NK-92 (cell line): ENCODE data around the gene KCNQ1.

Source experiments
- DNase-seq: peaks from one replicate; lab custom pipeline; 2025; ENCODE audit not compliant: unreplicated experiment; lab: John Stamatoyannopoulos, UW

The KCNQ1 gene

DNA sequence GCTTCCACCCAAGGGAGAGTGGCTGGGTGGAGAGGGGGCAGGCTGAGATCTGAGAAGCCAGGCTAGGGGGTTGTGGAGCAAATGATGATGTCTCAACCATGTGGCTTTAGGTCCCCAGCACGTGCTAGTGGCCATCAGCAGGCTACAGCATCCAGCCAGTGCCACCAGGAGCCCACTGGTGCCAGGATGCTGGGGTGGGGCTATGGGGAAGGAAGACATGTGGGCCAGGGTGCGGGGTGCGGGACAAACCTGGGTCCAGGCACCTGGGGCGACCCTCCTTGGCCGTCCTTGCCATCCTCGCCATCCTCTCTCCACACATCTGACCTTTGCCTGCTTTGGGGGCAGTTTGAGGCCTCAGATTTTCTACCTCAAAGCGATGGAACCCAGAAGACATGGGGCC lies 104.3 kb downstream of the KCNQ1 start:
- DNase-seq, result no peak

DNA sequence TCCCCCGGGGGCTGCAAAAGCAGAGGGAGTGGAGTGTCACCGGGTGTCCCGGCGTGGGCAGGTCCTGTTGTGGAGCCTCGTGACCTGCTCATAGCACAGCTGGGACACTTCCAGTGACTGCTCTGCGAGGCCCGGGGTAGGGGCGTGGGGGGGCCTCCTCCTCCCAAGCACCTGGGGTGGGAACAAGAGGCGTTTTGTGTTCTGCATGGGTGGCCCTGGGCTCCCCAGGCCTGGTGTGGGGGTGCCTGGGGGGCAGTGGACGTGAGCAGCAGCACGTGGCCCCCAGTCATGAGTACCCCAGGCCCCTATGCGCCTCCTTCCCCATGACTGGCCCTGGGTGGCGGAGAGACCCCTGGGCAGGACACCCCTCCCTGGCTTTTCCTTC lies 104.7 kb downstream of the KCNQ1 start:
- no peak for DNase-seq

DNA sequence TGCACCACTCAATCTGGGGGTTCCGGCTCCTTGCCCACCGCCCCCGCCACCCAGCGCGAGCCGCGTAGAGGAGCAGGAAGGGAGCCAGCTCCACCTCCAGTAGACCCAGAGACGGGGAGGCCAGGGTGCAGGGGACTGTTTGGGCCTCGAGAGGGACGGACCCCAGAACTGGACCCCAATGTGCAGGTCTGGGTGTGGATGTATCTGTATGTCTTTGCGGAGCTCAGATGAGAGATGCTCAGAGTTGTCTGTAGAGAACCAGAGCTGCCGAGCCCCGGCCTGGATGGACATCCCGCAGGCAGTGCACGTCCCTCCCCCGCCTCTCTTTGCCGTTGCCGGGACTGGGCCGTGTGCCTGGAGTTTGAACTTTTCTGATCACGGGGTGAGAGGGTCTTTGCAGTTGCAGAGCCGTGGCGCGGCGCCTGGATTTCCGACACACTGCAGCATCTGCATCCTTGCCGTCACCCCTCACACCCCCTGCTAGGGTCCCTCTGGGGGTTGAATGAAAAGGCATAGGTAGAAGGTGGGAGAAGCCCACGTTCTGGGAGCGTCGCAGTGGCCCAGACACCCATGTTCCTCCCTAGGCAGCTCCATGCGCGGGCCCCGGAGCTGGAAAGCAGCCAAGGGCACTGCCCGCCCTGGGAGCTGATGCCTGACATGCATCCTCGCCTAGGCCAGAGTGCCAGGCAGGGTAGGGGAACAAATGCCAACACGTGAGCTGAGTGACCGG lies 105.2 kb downstream of the KCNQ1 start:
- no peak for DNase-seq

DNA sequence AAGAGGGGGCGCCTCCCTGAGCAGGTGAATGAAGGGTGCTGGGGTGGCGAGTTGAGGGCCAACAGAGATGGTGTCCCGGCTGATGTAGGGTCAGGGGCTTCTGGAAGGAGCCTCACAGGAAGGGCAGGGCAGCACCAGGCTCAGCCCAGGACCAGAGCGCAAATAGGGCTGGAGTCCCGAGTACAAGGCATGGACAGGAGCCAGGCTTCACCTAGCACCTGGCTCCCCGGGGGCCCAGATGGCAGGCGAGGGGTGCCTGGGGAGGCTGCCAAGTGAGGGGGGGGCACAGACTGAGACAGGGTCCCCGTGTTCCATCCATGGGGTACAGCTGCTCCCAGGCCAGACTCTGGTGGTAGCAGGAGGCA lies 105.8 kb downstream of the KCNQ1 start:
- DNase-seq, result no peak

DNA sequence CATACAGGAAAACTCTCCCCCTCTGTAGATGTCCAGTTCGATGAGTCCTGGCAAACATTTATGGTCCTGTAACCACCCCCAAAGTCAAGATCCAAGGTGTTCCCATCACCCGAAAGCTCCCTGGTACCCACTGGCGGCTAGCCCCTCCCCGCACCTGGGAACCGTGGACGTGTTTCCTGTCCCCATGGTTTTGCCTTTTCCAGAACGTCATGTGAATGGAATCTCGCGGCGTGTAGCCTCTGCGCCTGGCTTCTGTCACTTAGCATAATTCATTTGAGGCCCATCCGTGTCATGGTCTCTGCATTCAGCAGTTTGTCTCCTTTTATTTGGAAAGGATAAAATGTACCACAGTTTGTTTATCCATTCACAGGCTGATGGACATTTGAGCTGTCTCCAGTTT lies 106.3 kb downstream of the KCNQ1 start:
- no peak for DNase-seq

DNA sequence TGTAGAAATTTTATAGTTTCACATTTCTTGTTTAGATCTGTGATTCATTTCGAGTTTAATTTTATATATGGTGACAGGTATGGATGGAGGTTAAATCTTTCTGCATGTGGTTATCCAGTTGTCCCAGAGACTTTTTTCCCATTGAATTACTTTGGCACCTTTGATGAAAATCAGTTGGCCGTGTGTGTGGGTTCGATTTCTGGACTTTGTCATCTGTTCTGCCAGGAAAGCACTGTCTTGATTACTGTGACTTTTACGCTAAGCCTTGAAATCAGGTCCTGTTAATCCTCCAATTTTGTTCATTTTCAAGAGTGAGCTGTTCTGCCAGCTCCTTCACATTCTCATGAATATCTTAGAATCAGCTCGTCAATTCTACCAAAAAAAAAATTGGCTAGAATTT lies 107.4 kb downstream of the KCNQ1 start:
- no peak for DNase-seq

DNA sequence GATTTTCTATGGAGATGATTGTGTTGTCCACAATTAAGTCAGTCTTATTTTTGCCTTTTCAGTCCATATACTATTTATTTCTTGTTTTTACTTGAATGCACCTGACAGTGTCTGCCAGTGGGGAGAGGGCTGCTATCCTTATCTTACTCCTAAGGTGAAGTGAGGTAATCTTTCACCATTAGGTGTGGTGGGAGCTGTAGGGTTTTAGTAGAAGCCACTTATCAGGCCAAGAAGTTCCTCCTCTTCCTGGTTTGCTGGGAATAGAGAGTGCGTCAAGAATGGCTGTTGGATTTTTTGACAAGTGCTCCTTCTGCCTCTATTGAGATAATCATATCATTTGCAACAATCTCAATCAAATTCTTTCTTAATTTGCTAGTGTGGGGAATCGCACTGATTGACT lies 108.4 kb downstream of the KCNQ1 start:
- no peak for DNase-seq

DNA sequence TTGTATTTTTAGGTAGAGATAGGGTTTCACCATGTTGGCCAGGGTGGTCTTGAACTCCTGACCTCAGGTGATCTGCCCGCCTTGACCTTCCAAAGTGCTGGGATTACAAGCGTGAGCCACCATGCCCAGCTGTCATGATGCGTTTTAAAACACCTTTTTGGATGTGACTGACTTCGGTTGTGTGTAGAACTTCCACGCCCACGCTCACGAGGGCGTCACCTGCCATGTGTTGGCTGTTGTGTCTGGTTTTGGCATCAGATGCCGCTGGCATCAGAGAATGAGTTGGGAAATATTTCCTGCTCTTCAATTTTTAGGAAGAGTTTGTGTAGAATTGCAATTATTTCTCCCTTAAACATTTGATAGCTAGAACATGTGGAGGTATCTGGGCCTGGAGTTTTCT lies 109.1 kb downstream of the KCNQ1 start:
- no peak for DNase-seq

DNA sequence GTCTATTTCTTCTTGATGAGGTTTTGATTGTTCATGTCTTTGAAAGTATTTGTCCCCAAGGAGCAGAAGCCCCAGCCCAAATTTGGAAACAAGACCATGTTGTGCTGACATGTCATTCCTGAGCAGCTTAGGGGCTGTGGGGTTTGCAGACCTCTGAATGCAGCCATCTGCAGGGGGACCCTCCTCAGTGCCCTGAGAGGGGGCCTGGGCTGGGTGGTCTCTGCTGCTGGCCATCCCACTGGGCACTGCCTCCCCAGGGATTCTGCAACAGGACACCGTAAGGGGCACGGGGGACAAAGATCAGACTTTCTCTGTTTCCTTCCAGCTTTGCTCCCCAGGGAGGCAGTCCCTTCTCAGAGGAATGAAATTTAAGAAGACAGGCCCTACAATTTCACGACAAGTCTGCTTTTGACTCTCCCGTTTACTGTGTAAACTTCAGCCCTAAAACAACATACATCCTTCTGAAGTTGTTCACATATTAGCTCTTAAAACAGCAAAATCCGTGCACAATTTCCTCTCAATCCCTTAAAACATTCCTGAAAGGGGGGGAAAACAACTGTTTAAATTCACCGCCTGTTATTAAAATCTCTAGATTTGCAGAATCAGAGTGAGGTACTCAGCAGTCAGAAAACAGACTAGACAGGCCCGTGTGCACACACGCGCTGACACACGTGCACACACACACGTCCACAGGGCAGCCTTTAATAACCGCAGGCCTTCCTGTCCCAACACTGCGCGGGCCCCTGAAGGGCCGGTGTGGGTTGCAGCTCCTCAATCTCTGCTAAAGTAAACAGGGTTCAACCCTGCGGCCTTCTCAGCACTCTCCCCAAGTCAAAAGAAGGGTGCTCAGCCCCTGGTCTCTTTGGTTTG lies 109.8 kb downstream of the KCNQ1 start:
- DNase-seq, result no peak

DNA sequence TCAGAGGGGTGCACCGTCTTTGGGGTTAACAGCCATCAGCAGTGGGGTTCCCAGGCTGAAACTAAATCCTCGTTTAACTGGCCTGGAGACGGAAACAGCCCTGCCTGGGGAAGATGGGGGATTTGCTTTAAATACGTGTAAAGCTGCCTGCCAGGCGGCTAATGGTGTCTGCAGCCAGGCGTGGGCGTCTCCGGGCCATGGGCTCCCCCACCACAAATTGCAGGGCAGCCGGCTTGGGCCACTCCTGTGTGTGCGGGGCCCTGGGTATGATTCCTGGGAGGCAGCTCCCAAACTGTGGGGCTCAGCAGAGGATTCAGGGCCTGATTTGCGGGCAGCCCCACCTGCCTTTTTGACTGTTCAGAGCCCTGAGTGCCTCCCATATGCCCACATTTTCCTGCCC lies 110.5 kb downstream of the KCNQ1 start:
- DNase-seq, result no peak

DNA sequence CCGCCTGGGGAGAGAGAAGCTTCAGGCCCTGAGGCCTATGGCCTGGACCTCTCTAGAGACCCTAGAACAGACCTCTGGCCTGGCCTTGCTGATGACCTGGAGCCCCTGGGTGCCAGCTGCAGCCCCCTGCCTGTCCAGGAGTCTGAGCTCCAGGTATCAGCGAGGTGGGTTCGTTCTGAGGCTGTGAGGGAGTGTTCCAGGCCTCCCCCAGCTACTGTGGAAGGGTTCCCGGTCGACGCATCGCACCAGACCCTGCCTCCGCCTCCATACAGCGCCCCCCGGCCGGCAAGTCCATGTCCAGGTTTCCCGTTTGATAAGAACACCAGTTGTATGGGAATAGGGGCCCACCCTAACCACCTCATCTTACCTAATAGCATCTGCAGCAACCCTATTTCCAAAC lies 111.1 kb downstream of the KCNQ1 start:
- no peak for DNase-seq

DNA sequence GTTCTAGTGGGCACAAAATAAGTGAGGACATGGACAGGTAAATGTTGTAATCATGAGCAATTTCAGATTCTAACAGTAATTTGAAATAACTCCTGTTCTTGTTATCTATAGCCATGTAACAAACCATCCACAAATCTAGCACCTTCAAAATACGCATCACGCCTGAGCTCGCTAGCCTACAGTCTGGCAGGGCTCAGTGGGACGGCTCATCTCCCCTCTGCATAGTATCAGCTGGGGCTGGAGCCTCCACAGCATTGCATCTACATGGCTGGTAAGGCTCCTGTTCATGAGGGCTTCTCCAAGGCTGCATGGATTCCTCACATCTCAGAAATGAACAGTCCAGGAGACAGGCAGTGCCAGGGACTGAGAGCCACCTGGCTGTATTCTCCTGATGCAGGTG lies 112.6 kb downstream of the KCNQ1 start:
- no peak for DNase-seq

DNA sequence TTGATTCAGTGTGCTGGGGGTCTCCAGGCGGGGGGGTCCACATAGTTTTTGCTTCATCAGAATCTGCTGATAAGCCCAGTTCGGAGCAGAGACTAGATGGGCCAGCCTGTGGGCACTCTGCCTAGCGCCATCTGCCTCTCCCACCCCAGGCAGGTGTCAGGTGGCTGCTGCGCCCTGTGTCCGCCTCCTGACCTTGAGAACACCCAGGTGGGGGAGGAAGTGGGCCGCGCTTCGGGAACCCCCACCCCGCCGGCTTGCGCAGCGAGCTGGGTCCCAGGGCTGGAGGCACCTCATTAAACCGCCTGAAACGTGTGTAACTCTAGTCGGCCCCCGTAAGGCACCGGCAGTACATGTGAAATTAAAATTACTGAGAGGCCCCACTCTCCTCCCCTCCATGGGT lies 113.6 kb downstream of the KCNQ1 start:
- DNase-seq, result no peak

DNA sequence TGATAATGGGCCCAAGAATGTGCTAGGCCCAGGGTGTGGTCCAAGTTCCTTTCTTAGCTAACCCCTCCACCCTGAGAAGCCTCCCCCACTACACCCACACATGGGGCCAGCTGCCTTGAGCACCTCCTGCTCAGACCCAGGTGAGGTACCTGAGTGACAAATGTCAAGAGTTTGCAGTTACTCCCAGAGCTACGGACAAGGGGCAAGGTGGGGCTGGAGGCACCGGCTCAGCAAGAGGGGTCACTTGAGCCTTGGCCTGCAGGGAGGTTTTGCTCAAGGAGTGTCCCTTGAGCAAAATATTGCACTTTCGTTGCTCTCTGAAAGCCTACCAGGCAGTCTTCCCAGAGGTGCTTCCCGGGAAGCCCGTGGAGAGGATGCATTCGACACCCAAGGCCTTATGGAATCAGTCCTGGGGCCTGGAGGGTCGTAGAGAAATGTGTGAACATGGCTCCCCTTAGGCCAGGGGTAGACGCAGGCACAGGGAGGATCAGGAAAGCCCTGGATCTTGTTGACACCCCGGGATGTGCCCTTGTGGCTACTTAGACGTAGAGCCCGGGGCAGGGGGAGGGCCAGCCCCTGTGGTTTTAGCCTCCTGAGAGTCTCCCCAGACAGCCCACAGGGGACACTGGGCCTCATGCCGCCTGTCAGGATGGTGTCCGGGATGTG lies 114.2 kb downstream of the KCNQ1 start:
- DNase-seq, result no peak

DNA sequence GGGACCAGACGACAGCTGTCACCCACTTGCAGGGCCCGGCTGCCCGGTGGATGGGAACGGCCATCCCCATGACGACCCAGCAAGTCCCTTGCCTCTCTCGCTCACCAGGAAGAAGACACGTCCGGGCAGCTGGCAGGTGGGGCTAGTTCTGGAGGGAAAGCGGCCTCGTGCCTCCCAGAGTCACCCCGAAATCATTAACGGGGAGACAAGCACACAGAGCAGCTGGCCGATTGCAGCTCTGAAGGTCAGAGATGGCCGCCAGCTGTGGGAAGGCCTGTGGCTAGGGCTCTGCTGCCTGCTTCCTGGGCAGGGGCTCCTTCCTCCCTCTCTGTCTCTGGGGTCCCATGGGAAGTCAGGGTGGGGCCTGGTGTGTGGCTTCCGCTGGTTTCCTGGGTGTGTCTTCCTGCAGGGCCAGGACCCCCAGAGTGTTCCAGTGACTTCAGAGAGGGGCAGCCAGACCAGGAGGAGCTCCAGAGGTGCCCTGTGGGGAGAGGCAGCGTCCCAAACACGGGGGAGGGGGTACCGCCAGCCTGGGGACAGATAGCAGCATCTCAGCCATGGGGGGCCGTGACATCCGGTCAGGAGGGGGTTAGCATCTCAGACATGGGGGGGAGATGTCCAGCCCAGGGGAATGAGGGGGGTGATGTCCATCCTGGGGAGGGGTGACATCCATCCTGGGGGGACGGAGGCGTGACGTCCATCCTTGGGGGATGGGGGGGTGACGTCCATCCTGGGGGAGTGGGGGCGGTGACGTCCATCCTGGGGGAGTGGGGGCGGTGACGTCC lies 114.9 kb downstream of the KCNQ1 start:
- DNase-seq, result no peak

DNA sequence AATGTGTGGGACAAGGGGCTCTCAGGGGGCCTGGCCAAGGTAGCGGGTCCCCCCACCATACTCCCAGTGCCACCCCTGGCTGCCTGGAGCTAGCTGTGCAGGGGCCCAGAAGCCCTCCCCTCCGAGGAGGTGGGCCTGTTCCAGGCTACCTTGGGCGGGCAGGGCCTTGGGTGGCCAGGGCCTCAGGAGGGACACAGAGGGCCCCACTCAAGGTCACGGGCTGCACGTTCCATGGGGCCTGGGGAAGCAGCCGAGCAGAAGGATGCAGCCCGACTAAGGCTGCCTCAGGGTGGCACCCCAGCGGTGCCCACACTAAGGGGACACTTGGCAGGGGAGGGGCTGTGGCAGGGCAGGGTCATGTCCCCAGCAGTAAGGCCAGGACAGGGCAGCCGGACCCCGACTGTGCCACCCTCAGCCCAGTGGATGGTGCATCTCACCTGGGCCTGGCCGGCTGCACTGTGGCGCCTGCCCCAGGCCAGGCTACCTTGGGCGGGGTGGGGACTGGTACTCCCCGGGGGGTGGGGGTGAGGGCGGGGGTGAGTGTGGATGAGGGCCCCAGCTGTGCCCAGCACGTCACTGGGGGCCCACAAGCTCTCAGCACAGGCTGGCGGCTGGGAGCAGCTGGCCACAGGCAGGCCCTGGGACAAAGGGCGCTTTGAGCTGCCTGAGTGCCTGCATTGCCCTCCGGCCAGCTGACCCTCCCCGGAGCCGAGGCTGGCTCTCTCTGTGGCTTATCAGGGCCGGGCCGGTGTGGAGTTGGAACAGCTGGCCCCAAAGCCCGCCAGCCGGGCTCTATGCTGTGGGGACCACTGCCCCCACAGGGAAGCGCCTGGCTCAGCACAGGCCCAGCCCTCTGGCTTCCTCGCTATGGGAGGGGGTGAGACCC lies 117.1 kb downstream of the KCNQ1 start:
- DNase-seq, result no peak

DNA sequence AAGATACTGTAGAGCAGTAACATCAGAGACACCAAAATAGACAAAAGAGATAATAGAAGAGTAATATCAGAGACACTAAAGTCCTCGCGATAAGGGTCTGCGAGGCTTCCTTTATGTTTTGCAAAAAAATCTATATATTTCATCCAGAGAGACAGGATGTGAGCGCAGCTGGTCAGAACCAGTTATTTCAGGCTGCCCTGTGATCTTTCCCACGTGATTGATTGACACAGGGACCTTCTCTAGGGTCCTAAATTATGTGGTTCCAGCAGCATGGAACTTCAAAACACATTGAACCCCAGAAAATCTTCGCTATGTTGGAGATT lies 118.0 kb downstream of the KCNQ1 start:
- no peak for DNase-seq

DNA sequence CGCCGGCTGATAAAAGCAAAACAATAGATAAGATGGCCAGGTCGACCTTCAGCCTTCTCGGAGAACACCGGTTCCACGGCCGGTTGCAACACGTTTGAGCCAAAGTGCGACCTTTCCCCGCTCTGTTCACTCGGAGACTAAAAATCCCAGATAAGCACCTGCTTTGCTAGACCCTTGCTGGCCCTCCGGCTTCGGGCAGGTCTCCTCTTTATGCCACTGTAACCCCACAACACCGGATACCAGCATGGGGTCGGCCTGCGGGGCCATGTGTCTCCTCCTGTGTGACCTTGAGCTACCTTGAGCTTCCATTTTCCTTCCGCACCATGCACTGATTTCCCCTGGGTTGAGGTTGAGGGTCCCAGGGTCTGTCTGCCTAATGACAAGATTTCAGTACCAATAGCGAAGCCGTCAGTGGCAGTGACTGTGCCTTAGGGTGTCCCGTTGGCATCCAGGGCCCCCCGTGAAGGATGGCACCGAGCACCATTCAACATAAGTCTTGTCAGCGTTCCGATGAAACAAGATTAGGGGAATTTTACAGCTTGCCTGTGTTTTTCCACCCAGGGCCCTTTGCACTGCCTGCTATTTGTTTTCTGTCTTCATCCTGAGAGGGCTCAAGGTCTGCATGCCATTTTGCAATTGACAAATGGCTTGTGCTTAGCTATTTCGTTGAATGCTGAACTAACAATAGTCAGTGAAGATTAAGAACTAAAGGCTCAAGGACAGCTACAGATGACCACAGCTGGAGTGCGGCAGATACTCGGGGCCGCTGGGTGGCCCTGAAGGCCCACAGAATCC lies 118.6 kb downstream of the KCNQ1 start:
- no peak for DNase-seq

DNA sequence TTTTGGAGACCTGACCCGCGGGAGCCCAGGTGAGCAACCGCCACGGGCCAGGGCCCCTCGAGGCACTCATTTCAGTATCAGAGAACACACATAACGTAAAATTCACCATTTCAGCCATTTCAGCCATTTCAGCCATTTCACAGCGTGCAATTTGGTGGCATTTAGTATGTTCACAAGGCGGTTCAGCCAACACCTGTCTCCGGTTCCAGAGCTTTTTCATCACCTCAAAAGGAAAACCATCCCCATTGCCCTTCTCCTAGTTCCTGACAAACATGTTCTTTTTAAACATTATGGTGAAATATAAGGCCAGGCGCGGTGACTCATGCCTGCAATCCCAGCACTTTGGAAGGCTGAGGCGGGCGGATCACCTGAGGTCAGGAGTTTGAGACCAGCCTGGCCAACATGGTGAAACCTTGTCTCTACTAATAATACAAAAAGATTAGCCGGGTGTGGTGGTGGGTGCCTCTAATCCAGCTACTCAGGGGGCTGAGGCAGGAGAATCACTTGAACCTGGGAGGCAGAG lies 119.3 kb downstream of the KCNQ1 start:
- DNase-seq, result no peak
